Large intestine (tissue), 3 donors: ENCODE measurements around the gene TMEM61. TPM values are rescaled to one million over a fixed set of nuclear protein-coding genes. Genes with fewer than 3 reads are reported as not detected.

Experiments
- DNase-seq, 2 donors: peaks; one replicate each; pipeline versions ENCODE4 v3.0.0 to v3.0.0-alpha.2; 2013
- H3K27ac ChIP-seq: one replicate; pipeline ENCODE4 v1.5.1; 2013; ENCODE audit warnings: low read length
- H3K27me3 ChIP-seq: 2 replicates; pipeline ENCODE4 v1.6.1; 2013; ENCODE audit warnings: low read length; ENCODE audit not compliant: control insufficient read depth, insufficient read depth
- H3K36me3 ChIP-seq: 2 replicates; pipeline ENCODE4 v1.6.1; 2013; ENCODE audit warnings: low read length; ENCODE audit not compliant: control insufficient read depth, insufficient read depth
- H3K4me1 ChIP-seq: one replicate; pipeline ENCODE4 v1.6.1; 2013; ENCODE audit warnings: low read length; ENCODE audit not compliant: control insufficient read depth, insufficient read depth
- H3K4me3 ChIP-seq: one replicate; pipeline ENCODE4 v1.5.1; 2013; ENCODE audit warnings: low read length
- H3K9me3 ChIP-seq: one replicate; pipeline ENCODE4 v1.6.1; 2013; ENCODE audit warnings: mild to moderate bottlenecking, low read depth, low read length, moderate library complexity; ENCODE audit not compliant: control insufficient read depth
- WGBS: methylation state at CpG from one replicate; pipeline ENCODE4 v1.1.5; 2013; ENCODE audit warnings: low lambda C conversion rate; ENCODE audit not compliant: insufficient coverage; 5-methylcytosine and 5-hydroxymethylcytosine counted together
- polyA plus RNA-seq: library from polyadenylated mRNA; unstranded; fragments of 120-200 nt; gene quantifications from one replicate; pipeline ENCODE4 v1.2.1, GENCODE V29; 2013

The TMEM61 gene
- polyA plus RNA-seq, 1 donor = 2.8 TPM

DNA sequence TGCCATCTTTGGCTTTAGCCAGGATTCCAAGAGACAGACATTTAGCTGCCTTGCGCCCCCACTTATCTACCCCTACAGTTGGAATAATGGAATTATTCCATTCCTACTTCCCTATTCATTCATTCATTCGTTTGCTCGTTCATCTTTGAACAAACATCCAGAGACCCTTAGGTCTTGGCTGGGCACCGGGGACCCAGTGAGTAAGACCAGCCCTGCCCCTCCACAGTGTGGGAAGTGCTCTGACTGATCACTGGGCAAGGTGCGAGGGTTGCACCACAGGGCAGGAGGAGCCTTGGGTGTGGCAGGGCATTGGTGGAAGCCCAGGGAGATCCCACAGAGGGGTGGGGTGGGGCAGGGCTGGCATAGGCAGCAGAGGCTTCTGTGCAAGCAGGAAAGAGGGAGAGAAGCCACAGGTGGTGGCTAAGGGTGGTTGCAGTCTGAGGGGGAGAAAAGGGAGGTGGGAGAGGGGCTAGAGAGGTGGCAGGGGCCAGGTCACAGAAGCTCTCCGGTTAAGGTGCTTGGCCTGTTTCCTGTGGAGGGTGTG is 35.0 kb upstream of the TMEM61 start:
- 40% methylated on average over 1 of the region's 6 CpGs for WGBS
- Histone ChIP-seq H3K36me3 (no peaks in the 10 kb centered on the region), H3K4me3 (no peak overlapping the region), H3K27me3 (no peaks in the 10 kb centered on the region), H3K9me3 (no peaks in the 10 kb centered on the region), H3K4me1 (peaks cover 15% of the 10 kb centered on the region), H3K27ac (peak overlapping the region; percentile 24)
- peak; percentile 90 for DNase-seq

DNA sequence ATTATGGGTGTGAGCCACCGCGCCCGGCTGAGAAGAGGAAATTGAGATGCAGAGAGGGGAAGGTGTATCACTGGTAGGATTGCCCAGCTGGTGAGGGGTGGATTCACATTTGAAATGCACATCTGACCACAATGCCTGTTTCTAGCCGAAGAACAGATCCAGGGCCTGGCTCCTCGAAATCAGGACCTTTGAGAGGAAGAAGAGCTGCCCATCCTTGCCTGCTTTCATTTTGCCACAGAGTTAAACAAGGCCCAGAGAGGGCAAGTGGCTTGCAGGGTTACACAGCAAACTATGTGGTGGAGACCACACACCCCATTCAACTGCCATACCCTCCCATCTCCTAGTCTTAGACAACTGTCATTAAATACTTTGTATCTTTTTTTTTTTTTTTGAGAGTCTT is 32.9 kb upstream of the TMEM61 start:
- H3K4me1 ChIP-seq = peaks cover 11% of the 10 kb centered on the region
- H3K27me3 ChIP-seq = no peaks in the 10 kb centered on the region
- no CpG with 5 or more reads among the region's 5 CpGs for WGBS
- no peak for DNase-seq
- no peak overlapping the region for H3K27ac ChIP-seq
- no peak overlapping the region for H3K4me3 ChIP-seq
- H3K36me3 ChIP-seq = no peaks in the 10 kb centered on the region
- no peaks in the 10 kb centered on the region for H3K9me3 ChIP-seq

DNA sequence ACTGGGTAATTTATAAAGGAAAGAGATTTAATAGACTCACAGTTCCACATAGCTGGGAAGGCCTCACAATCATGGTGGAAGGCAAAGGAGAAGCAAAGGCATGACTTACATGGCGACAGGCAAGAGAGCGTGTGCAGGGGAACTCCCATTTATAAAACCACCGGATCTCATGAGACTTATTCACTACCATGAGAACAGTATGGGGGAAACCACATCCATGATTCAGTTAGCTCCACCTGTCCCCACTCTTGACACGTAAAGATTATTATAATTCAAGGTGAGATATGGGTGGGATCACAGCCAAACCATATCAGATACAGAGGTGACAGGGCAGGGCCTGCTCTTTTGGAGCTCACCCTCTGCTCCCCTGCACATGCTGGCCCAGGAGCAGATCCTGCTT is 31.4 kb upstream of the TMEM61 start:
- Histone ChIP-seq H3K27ac (no peak overlapping the region), H3K4me1 (peaks cover 11% of the 10 kb centered on the region), H3K27me3 (no peaks in the 10 kb centered on the region), H3K4me3 (no peak overlapping the region), H3K9me3 (no peaks in the 10 kb centered on the region), H3K36me3 (no peaks in the 10 kb centered on the region)
- no peak for DNase-seq
- WGBS = no CpG with 5 or more reads among the region's 4 CpGs

DNA sequence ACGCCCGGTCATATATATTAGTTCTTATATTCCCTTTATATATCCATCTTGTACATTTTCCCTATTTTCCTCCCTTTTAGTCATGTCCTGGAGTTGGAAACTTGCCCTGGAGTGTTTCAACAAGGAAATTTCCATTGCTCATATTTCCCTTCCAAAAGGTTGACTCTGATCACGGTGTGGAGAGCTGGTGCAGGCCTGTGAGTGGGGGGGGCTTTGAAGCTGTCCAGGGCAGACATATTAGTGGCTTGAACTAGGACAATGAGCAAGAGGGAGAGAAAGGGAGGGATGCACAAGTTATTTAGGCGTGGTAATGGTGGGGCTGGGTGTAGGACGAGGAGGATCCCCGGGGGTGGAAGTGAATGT is 30.4 kb upstream of the TMEM61 start:
- Histone ChIP-seq H3K9me3 (no peaks in the 10 kb centered on the region), H3K27me3 (no peaks in the 10 kb centered on the region), H3K36me3 (no peaks in the 10 kb centered on the region), H3K4me1 (peaks cover 11% of the 10 kb centered on the region), H3K27ac (no peak overlapping the region), H3K4me3 (no peak overlapping the region)
- WGBS = no CpG with 5 or more reads among the region's 6 CpGs
- no peak for DNase-seq

DNA sequence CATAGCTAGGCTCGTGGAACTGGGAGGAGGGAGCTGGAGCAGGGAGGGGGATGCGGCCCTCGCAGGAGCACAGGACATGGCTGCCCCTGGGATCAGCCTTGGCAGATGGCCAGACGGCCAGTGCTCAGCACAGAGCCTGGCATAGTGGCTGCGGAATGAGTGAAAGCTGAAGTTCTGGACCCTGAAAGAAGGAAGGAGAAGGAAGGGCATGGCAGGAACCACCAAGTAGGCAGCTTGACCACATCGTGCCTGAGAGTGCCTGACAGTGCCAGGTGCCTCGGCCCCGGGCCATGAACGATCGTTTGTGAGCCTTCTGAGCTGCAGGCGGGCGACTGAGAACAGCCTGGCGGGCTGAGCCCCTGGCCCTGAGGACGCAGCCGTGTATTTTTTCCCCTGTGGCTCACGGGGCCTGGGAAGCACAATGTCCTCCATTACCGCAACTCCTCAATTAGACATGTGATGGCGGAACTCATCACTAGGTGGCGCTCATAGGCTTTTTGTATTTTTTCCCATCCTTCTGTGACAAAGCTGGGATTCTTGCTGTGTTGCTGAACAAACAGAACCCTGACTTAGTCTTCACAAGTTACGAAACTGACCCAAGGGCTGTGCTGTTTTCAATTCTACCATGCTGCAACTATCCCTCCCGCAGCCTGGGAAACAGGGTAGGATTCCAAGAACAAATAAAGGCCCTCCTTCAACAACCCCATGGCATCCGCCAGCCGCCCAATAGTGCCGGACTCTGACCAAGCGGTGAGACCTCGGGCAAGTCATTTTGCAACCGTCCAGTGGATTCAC is 29.9 kb upstream of the TMEM61 start:
- H3K9me3 ChIP-seq = no peaks in the 10 kb centered on the region
- H3K27ac ChIP-seq = no peak overlapping the region
- H3K4me3 ChIP-seq = no peak overlapping the region
- no CpG with 5 or more reads among the region's 27 CpGs for WGBS
- H3K4me1 ChIP-seq = peaks cover 6% of the 10 kb centered on the region
- no peaks in the 10 kb centered on the region for H3K27me3 ChIP-seq
- no peaks in the 10 kb centered on the region for H3K36me3 ChIP-seq
- peak; percentile 70 to 80 for DNase-seq

DNA sequence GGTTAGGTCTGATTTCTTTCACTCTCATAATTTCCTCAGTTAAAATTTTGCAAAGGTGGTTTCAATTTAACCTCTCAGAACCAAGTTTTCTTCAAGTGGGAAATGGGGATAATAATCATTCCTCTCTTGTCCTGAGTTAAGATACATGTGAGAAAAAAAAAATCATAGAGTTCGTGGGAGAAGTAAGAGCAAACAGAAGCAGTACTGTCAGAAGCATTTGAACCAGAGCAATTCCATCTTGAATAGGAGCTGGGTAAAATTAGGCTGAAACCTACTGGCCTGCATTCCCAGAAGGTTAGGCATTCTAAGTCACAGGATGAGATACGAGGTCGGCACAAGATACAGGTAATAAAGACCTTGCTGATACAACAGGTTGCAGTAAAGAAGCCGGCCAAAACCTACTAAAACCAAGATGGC is 28.6 kb upstream of the TMEM61 start:
- Histone ChIP-seq H3K4me1 (no peaks in the 10 kb centered on the region), H3K27ac (no peak overlapping the region), H3K36me3 (no peaks in the 10 kb centered on the region), H3K9me3 (no peaks in the 10 kb centered on the region), H3K4me3 (no peak overlapping the region), H3K27me3 (no peaks in the 10 kb centered on the region)
- WGBS = no CpG with 5 or more reads among the region's 4 CpGs
- no peak for DNase-seq

DNA sequence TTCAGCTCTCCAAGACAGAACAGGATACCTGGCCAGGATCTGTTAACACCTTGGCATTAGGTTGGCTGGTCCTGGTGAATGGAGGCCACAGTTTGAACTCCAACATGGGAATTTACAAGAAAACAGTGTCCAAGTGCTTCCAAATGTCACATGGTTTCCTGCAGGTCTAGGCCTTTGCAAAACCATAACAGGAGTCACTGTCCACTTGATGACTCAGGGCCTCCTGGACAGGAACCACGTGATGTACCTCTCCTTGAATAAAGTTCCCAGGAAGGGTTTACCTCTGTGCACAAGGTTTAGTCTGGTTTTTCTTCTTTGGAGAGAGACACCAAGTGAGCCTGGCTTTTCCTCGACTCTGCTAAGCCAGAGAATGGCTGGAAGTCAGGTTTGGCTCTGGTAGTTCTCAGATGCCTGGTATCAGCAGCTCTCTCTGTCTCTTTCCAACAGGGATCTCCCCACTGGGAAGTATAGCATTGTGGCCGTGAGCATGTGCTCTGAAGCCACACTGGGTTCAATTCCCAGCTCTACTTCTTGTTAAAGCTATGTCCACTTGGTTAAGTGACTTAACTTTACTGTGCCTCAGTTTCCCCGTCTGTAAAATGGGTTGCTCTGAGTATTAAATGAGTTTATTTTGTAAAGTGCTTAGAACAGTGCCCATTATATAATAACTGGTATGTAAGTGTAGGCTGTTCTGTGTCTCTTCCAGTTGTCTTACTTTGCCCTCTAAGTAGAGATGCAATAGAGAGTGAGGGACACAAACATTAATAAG is 27.3 kb upstream of the TMEM61 start:
- no peaks in the 10 kb centered on the region for H3K9me3 ChIP-seq
- no CpG with 5 or more reads among the region's 4 CpGs for WGBS

DNA sequence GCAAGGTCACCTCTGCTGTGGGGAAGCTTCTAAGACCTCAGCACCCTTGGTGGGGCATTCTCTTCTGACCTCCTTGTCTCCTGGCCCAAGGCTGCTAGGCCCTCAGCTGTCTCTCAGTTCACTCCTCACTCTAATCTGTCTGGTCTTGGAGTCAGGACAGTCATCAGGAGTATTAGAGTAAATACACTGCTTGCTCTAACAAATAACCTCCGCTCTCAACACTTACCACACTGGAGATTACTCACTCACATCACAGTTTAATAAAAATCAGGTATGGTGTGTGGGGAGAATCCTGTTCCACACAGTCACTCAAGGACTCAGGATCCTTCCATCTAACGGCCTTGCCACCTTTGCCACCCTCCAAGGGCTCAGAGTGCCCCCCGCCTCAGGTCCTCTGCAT is 26.6 kb upstream of the TMEM61 start:
- WGBS = no CpG with 5 or more reads among the region's 3 CpGs
- H3K27ac ChIP-seq = no peak overlapping the region

More for the DNA sequence above, 27.3 kb upstream of the TMEM61 start:
- H3K27me3 ChIP-seq = no peaks in the 10 kb centered on the region
- no peaks in the 10 kb centered on the region for H3K4me1 ChIP-seq
- no peak overlapping the region for H3K4me3 ChIP-seq
- H3K27ac ChIP-seq = no peak overlapping the region
- no peaks in the 10 kb centered on the region for H3K36me3 ChIP-seq
- peak in 1 of 2 donors; percentile 13 for DNase-seq

DNA sequence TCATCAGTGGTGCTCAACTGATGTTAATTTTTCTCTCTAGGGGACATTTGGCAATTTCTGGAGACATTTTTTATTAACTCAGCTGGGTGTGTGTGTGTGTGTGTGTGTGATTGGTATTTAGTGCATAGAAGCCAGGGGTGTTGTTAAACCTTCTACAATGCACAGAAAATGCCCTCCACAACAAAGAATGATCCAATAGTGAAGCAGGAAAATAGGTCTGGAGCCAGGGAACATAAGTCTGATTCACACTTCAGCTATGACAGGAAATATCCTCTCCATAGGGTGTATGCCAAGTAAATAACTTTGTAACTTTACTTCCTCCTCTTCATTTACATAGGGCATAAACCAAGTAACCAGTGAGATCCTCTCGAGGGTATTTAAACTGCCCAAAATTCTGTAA is 25.1 kb upstream of the TMEM61 start:
- no peak overlapping the region for H3K27ac ChIP-seq
- no peaks in the 10 kb centered on the region for H3K27me3 ChIP-seq
- whole genome bisulfite sequencing = no CpG with 5 or more reads among the region's 1 CpG
- H3K4me3 ChIP-seq = no peak overlapping the region
- H3K36me3 ChIP-seq = no peaks in the 10 kb centered on the region
- H3K4me1 ChIP-seq = no peaks in the 10 kb centered on the region
- DNase-seq = no peak
- peaks cover 5% of the 10 kb centered on the region for H3K9me3 ChIP-seq

More for the DNA sequence above, 26.6 kb upstream of the TMEM61 start:
- Histone ChIP-seq H3K4me3 (no peak overlapping the region), H3K27me3 (no peaks in the 10 kb centered on the region), H3K4me1 (no peaks in the 10 kb centered on the region), H3K9me3 (no peaks in the 10 kb centered on the region), H3K36me3 (no peaks in the 10 kb centered on the region)
- no peak for DNase-seq

DNA sequence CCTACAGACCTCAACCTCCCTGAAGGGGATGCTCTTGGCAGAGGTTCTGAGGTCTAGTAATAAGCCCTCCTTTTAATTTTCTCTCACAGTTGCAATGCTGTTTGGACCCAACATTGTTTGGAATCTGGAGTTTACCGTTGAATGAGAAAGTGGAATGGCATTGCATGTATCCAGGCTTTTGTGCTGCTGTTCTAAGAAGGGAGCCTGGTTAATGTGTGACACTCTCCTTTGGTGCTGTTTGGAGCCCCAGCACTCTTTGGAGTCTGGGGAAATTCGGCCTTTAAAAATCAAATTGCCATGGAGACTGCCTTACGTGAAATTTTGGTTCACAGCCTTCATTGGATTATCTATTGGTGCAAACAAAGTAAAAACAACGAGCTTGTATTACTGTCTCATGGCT is 23.7 kb upstream of the TMEM61 start:
- Histone ChIP-seq H3K27ac (no peak overlapping the region), H3K4me3 (no peak overlapping the region), H3K4me1 (no peaks in the 10 kb centered on the region), H3K36me3 (no peaks in the 10 kb centered on the region), H3K9me3 (peaks cover 5% of the 10 kb centered on the region), H3K27me3 (no peaks in the 10 kb centered on the region)
- DNase-seq = no peak
- WGBS = no CpG with 5 or more reads among the region's 4 CpGs
